ENCODE results near the gene PAN2.

DNA sequence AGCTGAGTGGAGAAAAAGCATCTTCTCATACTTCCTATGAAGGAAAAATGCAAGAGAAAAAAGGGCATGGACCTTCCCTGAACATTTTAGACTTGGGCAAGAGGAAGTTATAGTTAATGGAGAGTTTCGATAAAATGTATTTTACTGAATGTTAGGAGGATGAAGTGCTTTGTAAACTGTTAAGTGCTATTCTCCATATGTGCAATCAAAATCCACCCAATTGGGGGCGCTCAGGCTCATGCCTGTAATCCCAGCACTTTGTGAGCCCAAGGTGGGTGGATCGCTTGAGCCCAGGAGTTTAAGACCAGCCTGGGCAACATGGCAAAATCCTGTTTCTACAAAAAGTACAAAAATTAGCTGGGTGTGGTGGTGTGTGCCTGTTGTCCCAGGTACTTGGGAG is 16.1 kb downstream of the PAN2 start:
- TF ChIP-seq, protein P1, sequence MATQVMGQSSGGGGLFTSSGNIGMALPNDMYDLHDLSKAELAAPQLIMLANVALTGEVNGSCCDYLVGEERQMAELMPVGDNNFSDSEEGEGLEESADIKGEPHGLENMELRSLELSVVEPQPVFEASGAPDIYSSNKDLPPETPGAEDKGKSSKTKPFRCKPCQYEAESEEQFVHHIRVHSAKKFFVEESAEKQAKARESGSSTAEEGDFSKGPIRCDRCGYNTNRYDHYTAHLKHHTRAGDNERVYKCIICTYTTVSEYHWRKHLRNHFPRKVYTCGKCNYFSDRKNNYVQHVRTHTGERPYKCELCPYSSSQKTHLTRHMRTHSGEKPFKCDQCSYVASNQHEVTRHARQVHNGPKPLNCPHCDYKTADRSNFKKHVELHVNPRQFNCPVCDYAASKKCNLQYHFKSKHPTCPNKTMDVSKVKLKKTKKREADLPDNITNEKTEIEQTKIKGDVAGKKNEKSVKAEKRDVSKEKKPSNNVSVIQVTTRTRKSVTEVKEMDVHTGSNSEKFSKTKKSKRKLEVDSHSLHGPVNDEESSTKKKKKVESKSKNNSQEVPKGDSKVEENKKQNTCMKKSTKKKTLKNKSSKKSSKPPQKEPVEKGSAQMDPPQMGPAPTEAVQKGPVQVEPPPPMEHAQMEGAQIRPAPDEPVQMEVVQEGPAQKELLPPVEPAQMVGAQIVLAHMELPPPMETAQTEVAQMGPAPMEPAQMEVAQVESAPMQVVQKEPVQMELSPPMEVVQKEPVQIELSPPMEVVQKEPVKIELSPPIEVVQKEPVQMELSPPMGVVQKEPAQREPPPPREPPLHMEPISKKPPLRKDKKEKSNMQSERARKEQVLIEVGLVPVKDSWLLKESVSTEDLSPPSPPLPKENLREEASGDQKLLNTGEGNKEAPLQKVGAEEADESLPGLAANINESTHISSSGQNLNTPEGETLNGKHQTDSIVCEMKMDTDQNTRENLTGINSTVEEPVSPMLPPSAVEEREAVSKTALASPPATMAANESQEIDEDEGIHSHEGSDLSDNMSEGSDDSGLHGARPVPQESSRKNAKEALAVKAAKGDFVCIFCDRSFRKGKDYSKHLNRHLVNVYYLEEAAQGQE (IDR thresholded peaks at IDR 0.05; ENCODE audit: insufficient replicate concordance, low read depth): no peak
- TF ChIP-seq, protein P2, sequence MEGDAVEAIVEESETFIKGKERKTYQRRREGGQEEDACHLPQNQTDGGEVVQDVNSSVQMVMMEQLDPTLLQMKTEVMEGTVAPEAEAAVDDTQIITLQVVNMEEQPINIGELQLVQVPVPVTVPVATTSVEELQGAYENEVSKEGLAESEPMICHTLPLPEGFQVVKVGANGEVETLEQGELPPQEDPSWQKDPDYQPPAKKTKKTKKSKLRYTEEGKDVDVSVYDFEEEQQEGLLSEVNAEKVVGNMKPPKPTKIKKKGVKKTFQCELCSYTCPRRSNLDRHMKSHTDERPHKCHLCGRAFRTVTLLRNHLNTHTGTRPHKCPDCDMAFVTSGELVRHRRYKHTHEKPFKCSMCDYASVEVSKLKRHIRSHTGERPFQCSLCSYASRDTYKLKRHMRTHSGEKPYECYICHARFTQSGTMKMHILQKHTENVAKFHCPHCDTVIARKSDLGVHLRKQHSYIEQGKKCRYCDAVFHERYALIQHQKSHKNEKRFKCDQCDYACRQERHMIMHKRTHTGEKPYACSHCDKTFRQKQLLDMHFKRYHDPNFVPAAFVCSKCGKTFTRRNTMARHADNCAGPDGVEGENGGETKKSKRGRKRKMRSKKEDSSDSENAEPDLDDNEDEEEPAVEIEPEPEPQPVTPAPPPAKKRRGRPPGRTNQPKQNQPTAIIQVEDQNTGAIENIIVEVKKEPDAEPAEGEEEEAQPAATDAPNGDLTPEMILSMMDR (IDR thresholded peaks at IDR 0.05; ENCODE audit: insufficient read depth, low read length): no peak
- TF ChIP-seq POLR2AphosphoS5 (IDR thresholded peaks at IDR 0.05; ENCODE audit: low read depth): no peak
- TF ChIP-seq GABPA (IDR thresholded peaks at IDR 0.05; ENCODE audit: low read depth): no peak
- no peak for TF ChIP-seq SPI1 (IDR thresholded peaks at IDR 0.05; ENCODE audit: borderline replicate concordance, low read depth)
